Natural killer cell (primary cell): ENCODE measurements around the gene SORCS2. TPM values are rescaled to one million over a fixed set of nuclear protein-coding genes. Genes with fewer than 3 reads are reported as not detected.

Experiments
- ATAC-seq, 3 donors: fragments of 150-1000 bp in 2 of 3; fragments of 200-7000 bp in 1 of 3; cut with Tn5 transposase; 1 replicate in 1 of 3; 2 replicates in 2 of 3; pipeline ENCODE4 v1.10.0; 2021; ENCODE audit warnings: mild to moderate bottlenecking in 2 of 3, moderate library complexity in 2 of 3
- DNase-seq, 2 donors: peaks; one replicate each; pipeline versions ENCODE4 v3.0.0 to v3.0.0-alpha.2; 2013 to 2021; ENCODE audit warnings: mixed read lengths in 1 of 2
- H3K27ac ChIP-seq: one replicate; pipeline ENCODE4 v1.5.1; 2013; ENCODE audit warnings: mild to moderate bottlenecking, low read length
- H3K27me3 ChIP-seq: one replicate; pipeline ENCODE4 v1.6.1; 2013; ENCODE audit warnings: low read length; ENCODE audit not compliant: control insufficient read depth, insufficient read depth
- H3K36me3 ChIP-seq: one replicate; pipeline ENCODE4 v1.6.1; 2013; ENCODE audit warnings: low read length; ENCODE audit not compliant: control insufficient read depth, insufficient read depth
- H3K4me1 ChIP-seq: one replicate; pipeline ENCODE4 v1.6.1; 2013; ENCODE audit warnings: low read length; ENCODE audit not compliant: control insufficient read depth, insufficient read depth
- H3K4me3 ChIP-seq: one replicate; pipeline ENCODE4 v1.5.1; 2013; ENCODE audit warnings: low read length
- H3K9me3 ChIP-seq: one replicate; pipeline ENCODE4 v1.6.1; 2013; ENCODE audit warnings: low read length; ENCODE audit not compliant: control insufficient read depth, insufficient read depth
- H3K27ac Mint-ChIP-seq, 2 donors: one replicate each; pipeline ENCODE4 v1.8.0; 2022; ENCODE audit warnings: mild to moderate bottlenecking in 2 of 2, mixed read lengths in 2 of 2, moderate library complexity in 1 of 2
- H3K27me3 Mint-ChIP-seq, 2 donors: one replicate each; pipeline ENCODE4 v1.8.0; 2022; ENCODE audit warnings: low read depth in 2 of 2, mixed read lengths in 2 of 2
- H3K36me3 Mint-ChIP-seq: one replicate; pipeline ENCODE4 v1.8.0; 2022; ENCODE audit warnings: mixed read lengths
- H3K4me1 Mint-ChIP-seq, 2 donors: one replicate each; pipeline ENCODE4 v1.8.0; 2022; ENCODE audit warnings: mixed read lengths in 2 of 2
- H3K4me3 Mint-ChIP-seq: one replicate; pipeline ENCODE4 v1.8.0; 2022; ENCODE audit warnings: mild to moderate bottlenecking, moderate library complexity, mixed read lengths
- H3K9me3 Mint-ChIP-seq, 2 donors: one replicate each; pipeline ENCODE4 v1.8.0; 2022; ENCODE audit warnings: mixed read lengths in 2 of 2
- CTCF ChIP-seq: fragments of 200-600 bp; IDR thresholded peaks from one replicate; pipeline ENCODE4 v1.8.0; 2022; ENCODE audit warnings: antibody characterized with exemption
- WGBS: methylation state at CpG from one replicate; pipeline ENCODE4 v1.1.7; 2013; ENCODE audit warnings: missing lambda C conversion rate; ENCODE audit not compliant: insufficient coverage; 5-methylcytosine and 5-hydroxymethylcytosine counted together
- intact Hi-C: fragments of 100-400 bp; cut with micrococcal nuclease; formaldehyde crosslinking; loops from one replicate; pipeline ENCODE4 v1.14.2; 2022
- total RNA-seq, 4 donors: library from RNA; stranded (reverse); fragments of 120-200 nt in 1 of 4; gene quantifications; one replicate each; pipeline versions ENCODE4 v1.2.3 to v1.2.4, GENCODE V29; 2013 to 2022

Gene SORCS2
- total RNA-seq, 3 donors from 2014 or later (not counting 1 experiment from before 2014, with no cell fraction given) = 1.2 to 2.5 (median 1.4) TPM

- intact Hi-C loops = no loop called here
- no peak for TF ChIP-seq CTCF
- Mint-ChIP-seq H3K9me3 (no peaks in the 10 kb centered on the region), H3K4me3 (no peak overlapping the region), H3K4me1 (no peaks in the 10 kb centered on the region), H3K27ac (no peak overlapping the region), H3K36me3 (no peaks in the 10 kb centered on the region), H3K27me3 (peaks cover 11 to 13% of the 10 kb centered on the region in 2 donors)
- no peaks in the 10 kb centered on the region for H3K27me3 ChIP-seq
- H3K36me3 ChIP-seq = no peaks in the 10 kb centered on the region
- H3K4me3 ChIP-seq = no peak overlapping the region
- ATAC-seq = no peak
- no peaks in the 10 kb centered on the region for H3K4me1 ChIP-seq
- DNase-seq = no peak
- 80% methylated on average over 6 of the region's 6 CpGs for WGBS
- H3K9me3 ChIP-seq = no peaks in the 10 kb centered on the region
- H3K27ac ChIP-seq = no peak overlapping the region
Measured at GRCh38 chr4:7352486-7352885, 160.1 kb downstream of the SORCS2 start.

- H3K27ac ChIP-seq = no peak overlapping the region
- peaks cover 11 to 13% of the 10 kb centered on the region in 2 donors for H3K27me3 Mint-ChIP-seq
- H3K36me3 Mint-ChIP-seq = no peaks in the 10 kb centered on the region
- no peaks in the 10 kb centered on the region for H3K9me3 ChIP-seq
- no peak for TF ChIP-seq CTCF
- H3K4me1 Mint-ChIP-seq = no peaks in the 10 kb centered on the region
- H3K4me3 ChIP-seq = no peak overlapping the region
- DNase-seq = no peak
- no peaks in the 10 kb centered on the region for H3K36me3 ChIP-seq
- no peaks in the 10 kb centered on the region for H3K9me3 Mint-ChIP-seq
- no peak overlapping the region for H3K27ac Mint-ChIP-seq
- no peaks in the 10 kb centered on the region for H3K4me1 ChIP-seq
- intact Hi-C loops = no loop called here
- no peak overlapping the region for H3K4me3 Mint-ChIP-seq
- H3K27me3 ChIP-seq = no peaks in the 10 kb centered on the region
- WGBS = 79% methylated on average over 7 of the region's 7 CpGs
- ATAC-seq = no peak
Measured at GRCh38 chr4:7353046-7353790, 160.9 kb downstream of the SORCS2 start.

- H3K9me3 ChIP-seq = no peaks in the 10 kb centered on the region
- H3K4me3 ChIP-seq = no peak overlapping the region
- DNase-seq (no peak), ATAC-seq (no peak)
- H3K36me3 ChIP-seq = no peaks in the 10 kb centered on the region
- Mint-ChIP-seq H3K36me3 (no peaks in the 10 kb centered on the region), H3K4me1 (no peaks in the 10 kb centered on the region), H3K27me3 (peaks cover 11 to 13% of the 10 kb centered on the region in 2 donors), H3K4me3 (no peak overlapping the region), H3K27ac (no peak overlapping the region), H3K9me3 (no peaks in the 10 kb centered on the region)
- intact Hi-C loops = no loop called here
- H3K27me3 ChIP-seq = no peaks in the 10 kb centered on the region
- H3K4me1 ChIP-seq = no peaks in the 10 kb centered on the region
- WGBS = 81% methylated on average over 17 of the region's 17 CpGs
- no peak for TF ChIP-seq CTCF
- H3K27ac ChIP-seq = no peak overlapping the region
Measured at GRCh38 chr4:7353846-7354610, 161.7 kb downstream of the SORCS2 start.
